ENCODE results near the gene ABCB1. TPM values are rescaled to one million over a fixed set of nuclear protein-coding genes. Genes with fewer than 3 reads are reported as not detected.

Gene ABCB1
- total and polyA plus RNA-seq, 2 of the 13 experiments (the other 11 are each of a cell fraction or from before 2014, with no cell fraction given): 42.8 to 52.6 TPM

GRCh38 chr7:87497482-87497881 is 103.2 kb downstream of the ABCB1 start (continued):
- TF ChIP-seq, protein P1, sequence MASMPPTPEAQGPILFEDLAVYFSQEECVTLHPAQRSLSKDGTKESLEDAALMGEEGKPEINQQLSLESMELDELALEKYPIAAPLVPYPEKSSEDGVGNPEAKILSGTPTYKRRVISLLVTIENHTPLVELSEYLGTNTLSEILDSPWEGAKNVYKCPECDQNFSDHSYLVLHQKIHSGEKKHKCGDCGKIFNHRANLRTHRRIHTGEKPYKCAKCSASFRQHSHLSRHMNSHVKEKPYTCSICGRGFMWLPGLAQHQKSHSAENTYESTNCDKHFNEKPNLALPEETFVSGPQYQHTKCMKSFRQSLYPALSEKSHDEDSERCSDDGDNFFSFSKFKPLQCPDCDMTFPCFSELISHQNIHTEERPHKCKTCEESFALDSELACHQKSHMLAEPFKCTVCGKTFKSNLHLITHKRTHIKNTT (CRISPR knock-in tag; IDR thresholded peaks at IDR 0.05): no peak
- TF ChIP-seq RNF2 (conservative IDR thresholded peaks at IDR 0.05; ENCODE audit: low read depth): no peak
- no peak for TF ChIP-seq SP4 (CRISPR knock-in tag; IDR thresholded peaks at IDR 0.05)
- TF ChIP-seq, protein P2, sequence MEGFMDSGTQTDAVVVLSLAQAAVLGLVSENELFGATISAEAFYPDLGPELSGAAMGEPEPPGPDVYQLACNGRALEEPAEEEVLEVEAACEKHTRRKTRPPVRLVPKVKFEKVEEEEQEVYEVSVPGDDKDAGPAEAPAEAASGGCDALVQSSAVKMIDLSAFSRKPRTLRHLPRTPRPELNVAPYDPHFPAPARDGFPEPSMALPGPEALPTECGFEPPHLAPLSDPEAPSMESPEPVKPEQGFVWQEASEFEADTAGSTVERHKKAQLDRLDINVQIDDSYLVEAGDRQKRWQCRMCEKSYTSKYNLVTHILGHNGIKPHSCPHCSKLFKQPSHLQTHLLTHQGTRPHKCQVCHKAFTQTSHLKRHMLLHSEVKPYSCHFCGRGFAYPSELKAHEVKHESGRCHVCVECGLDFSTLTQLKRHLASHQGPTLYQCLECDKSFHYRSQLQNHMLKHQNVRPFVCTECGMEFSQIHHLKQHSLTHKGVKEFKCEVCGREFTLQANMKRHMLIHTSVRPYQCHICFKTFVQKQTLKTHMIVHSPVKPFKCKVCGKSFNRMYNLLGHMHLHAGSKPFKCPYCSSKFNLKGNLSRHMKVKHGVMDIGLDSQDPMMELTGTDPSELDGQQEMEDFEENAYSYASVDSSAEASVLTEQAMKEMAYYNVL (CRISPR knock-in tag; IDR thresholded peaks at IDR 0.05; ENCODE audit: borderline replicate concordance): peak; percentile 45; the same call in 1 of the 2 replicates
- no peak for TF ChIP-seq ZSCAN31 (CRISPR knock-in tag; IDR thresholded peaks at IDR 0.05; ENCODE audit: low read depth)
- TF ChIP-seq, protein P3, sequence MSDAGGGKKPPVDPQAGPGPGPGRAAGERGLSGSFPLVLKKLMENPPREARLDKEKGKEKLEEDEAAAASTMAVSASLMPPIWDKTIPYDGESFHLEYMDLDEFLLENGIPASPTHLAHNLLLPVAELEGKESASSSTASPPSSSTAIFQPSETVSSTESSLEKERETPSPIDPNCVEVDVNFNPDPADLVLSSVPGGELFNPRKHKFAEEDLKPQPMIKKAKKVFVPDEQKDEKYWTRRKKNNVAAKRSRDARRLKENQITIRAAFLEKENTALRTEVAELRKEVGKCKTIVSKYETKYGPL (CRISPR knock-in tag; IDR thresholded peaks at IDR 0.05): no peak
- TF ChIP-seq ZNF691 (CRISPR knock-in tag; IDR thresholded peaks at IDR 0.05; ENCODE audit: borderline replicate concordance, low read depth): no peak
- TF ChIP-seq THYN1 (CRISPR knock-in tag; IDR thresholded peaks at IDR 0.05; ENCODE audit: borderline replicate concordance, low read depth): no peak
- 0 out of 2 replicates have a peak, but pooled peaks have one; percentile 13 for TF ChIP-seq FOSL2 (CRISPR knock-in tag; IDR thresholded peaks at IDR 0.05)
- no peak for TF ChIP-seq TBP (CRISPR knock-in tag; IDR thresholded peaks at IDR 0.05)
- TF ChIP-seq, protein P4, sequence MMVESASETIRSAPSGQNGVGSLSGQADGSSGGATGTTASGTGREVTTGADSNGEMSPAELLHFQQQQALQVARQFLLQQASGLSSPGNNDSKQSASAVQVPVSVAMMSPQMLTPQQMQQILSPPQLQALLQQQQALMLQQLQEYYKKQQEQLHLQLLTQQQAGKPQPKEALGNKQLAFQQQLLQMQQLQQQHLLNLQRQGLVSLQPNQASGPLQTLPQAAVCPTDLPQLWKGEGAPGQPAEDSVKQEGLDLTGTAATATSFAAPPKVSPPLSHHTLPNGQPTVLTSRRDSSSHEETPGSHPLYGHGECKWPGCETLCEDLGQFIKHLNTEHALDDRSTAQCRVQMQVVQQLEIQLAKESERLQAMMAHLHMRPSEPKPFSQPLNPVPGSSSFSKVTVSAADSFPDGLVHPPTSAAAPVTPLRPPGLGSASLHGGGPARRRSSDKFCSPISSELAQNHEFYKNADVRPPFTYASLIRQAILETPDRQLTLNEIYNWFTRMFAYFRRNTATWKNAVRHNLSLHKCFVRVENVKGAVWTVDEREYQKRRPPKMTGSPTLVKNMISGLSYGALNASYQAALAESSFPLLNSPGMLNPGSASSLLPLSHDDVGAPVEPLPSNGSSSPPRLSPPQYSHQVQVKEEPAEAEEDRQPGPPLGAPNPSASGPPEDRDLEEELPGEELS (CRISPR knock-in tag; IDR thresholded peaks at IDR 0.05): 0 out of 2 replicates have a peak, but pooled peaks have one; percentile 12
- TF ChIP-seq ZNF749 (CRISPR knock-in tag; IDR thresholded peaks at IDR 0.05; ENCODE audit: borderline replicate concordance): no peak
- TF ChIP-seq RELA (CRISPR knock-in tag; IDR thresholded peaks at IDR 0.05): no peak
- no peak; the same call in 1 of the 2 replicates for TF ChIP-seq CHD4 (IDR thresholded peaks at IDR 0.05; ENCODE audit: borderline replicate concordance, low read length)
- no peak for TF ChIP-seq ZNF124 (CRISPR knock-in tag; IDR thresholded peaks at IDR 0.05)
- TF ChIP-seq FOSL1 (CRISPR knock-in tag; IDR thresholded peaks at IDR 0.05; ENCODE audit: borderline replicate concordance): no peak
- peak; percentile 84 for TF ChIP-seq NCOA2 (CRISPR knock-in tag; IDR thresholded peaks at IDR 0.05)
- no peak for TF ChIP-seq TAF15 (IDR thresholded peaks at IDR 0.05; ENCODE audit: low read depth, low read length, poor library complexity, severe bottlenecking)
- no peak for TF ChIP-seq PCBP1 (IDR thresholded peaks at IDR 0.05; ENCODE audit: borderline replicate concordance, low read depth, low read length)
- TF ChIP-seq ZNF101 (CRISPR knock-in tag; IDR thresholded peaks at IDR 0.05; ENCODE audit: borderline replicate concordance, low read depth): no peak
- TF ChIP-seq RBAK (CRISPR knock-in tag; IDR thresholded peaks at IDR 0.05): no peak
- no peak for TF ChIP-seq ZNF772 (CRISPR knock-in tag; IDR thresholded peaks at IDR 0.05)
- no peak for TF ChIP-seq PHF21A (CRISPR knock-in tag; IDR thresholded peaks at IDR 0.05)
- no peak for TF ChIP-seq ZNF468 (CRISPR knock-in tag; IDR thresholded peaks at IDR 0.05)
- TF ChIP-seq KAT2B (IDR thresholded peaks at IDR 0.05; ENCODE audit: borderline replicate concordance, low read depth, low read length): no peak
